Activated B cell treated with CpG ODN at 0.5 μM for 24 hours (primary cell): ENCODE data around the gene UGT1A5. TPM values are rescaled to one million over a fixed set of nuclear protein-coding genes. Genes with fewer than 3 reads are reported as not detected.
"Not testable (repeated sequence)": the region's sequence is repeated elsewhere in the genome, so short reads cannot be mapped to it uniquely, and the experiment has no call there.

Source experiments
- ATAC-seq: fragments of 200-7000 bp; cut with Tn5 transposase; one replicate; pipeline ENCODE4 v1.10.0; 2021; ENCODE audit warnings: low read depth, mild to moderate bottlenecking, moderate library complexity
- CTCF ChIA-PET: fragments of 350-600 bp; sonication (Branson Sonifier 250); formaldehyde crosslinking; loops from one replicate; lab custom pipeline; 2021; ENCODE audit warnings: antibody characterized with exemption; lab: Charles Lee
- POLR2A ChIA-PET: fragments of 350-600 bp; sonication (Branson Sonifier 250); formaldehyde crosslinking; loops from one replicate; lab custom pipeline; 2021; ENCODE audit warnings: antibody characterized with exemption; lab: Charles Lee
- DNase-seq: peaks from one replicate; pipeline ENCODE4 v3.0.0; 2022
- H3K27ac Mint-ChIP-seq: one replicate; pipeline ENCODE4 v1.8.0; 2020; ENCODE audit warnings: mixed read lengths
- H3K27me3 Mint-ChIP-seq: one replicate; pipeline ENCODE4 v1.8.0; 2021; ENCODE audit warnings: mixed read lengths
- H3K36me3 Mint-ChIP-seq: one replicate; pipeline ENCODE4 v1.8.0; 2021; ENCODE audit warnings: low read depth, mixed read lengths
- H3K4me1 Mint-ChIP-seq: one replicate; pipeline ENCODE4 v1.8.0; 2021; ENCODE audit warnings: mixed read lengths
- H3K4me3 Mint-ChIP-seq: one replicate; pipeline ENCODE4 v1.8.0; 2020; ENCODE audit warnings: mild to moderate bottlenecking, mixed read lengths
- H3K9me3 Mint-ChIP-seq: one replicate; pipeline ENCODE4 v1.8.0; 2020; ENCODE audit warnings: mixed read lengths
- CTCF ChIP-seq: fragments of 200-600 bp; IDR thresholded peaks from one replicate; pipeline ENCODE4 v1.8.0; 2022; ENCODE audit warnings: antibody characterized with exemption, mild to moderate bottlenecking
- intact Hi-C: fragments of 100-400 bp; cut with micrococcal nuclease; formaldehyde crosslinking; loops from one replicate; pipeline ENCODE4 v1.15.1; 2024
- total RNA-seq: library from RNA; stranded (reverse); gene quantifications from 2 replicates; pipeline ENCODE4 v1.2.3, GENCODE V29; 2022

UGT1A5 gene
- total RNA-seq, 1 donor from 2014 or later, result not detected

DNA sequence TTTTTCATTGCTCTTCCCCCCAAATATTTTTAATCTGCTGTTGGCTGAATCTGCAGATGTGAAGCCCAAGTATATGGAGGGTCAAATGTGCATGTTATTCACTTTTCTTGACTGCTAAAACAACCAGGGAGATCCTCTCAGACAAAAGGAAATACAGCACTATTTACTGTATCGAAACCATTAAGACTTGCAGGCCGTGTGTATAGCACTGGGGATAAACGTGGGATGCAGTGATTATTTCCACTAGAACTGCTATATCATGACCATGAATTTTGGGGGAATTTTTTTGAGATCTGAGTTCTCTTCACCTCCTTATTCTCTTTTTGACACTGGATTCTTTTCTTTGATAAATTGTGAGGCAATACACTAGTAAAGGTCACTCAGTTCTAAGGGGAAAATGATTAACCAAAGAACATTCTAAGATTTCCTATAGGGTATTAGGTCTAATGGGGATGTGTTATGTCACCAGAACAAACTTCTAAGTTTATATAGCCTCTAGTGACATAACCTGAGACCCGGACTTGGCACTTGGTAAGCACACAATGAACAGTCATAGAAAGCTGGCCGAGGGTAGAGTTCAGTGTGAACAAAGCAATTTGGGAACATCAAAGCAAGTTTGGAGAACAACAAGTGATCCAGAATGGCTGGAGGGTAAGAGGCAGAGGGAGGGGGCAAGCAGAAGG lies 32.5 kb downstream of the UGT1A5 start:
- peaks cover under 1% of the 10 kb centered on the region for H3K9me3 Mint-ChIP-seq
- intact Hi-C loops, result no loop called here
- DNase-seq (no peak), ATAC-seq (no peak)
- TF ChIP-seq CTCF, result no peak
- H3K36me3 Mint-ChIP-seq, result no peaks in the 10 kb centered on the region
- H3K4me1 Mint-ChIP-seq, result no peaks in the 10 kb centered on the region
- ChIA-PET CTCF (no interaction called here), POLR2A (no interaction called here)
- no peak overlapping the region for H3K4me3 Mint-ChIP-seq
- H3K27me3 Mint-ChIP-seq, result peaks cover 33% of the 10 kb centered on the region
- no peak overlapping the region for H3K27ac Mint-ChIP-seq

GRCh38 chr2:233745838-233746237 lies 33.1 kb downstream of the UGT1A5 start:
- CTCF ChIA-PET, POLR2A ChIA-PET, ATAC-seq, H3K4me3 Mint-ChIP-seq, H3K27ac Mint-ChIP-seq, DNase-seq, intact Hi-C loops, H3K4me1 Mint-ChIP-seq, H3K36me3 Mint-ChIP-seq, H3K9me3 Mint-ChIP-seq: not testable (repeated sequence)
- peaks cover 30% of the 10 kb centered on the region for H3K27me3 Mint-ChIP-seq

GRCh38 chr2:233746475-233747282 lies 34.0 kb downstream of the UGT1A5 start:
- Mint-ChIP-seq H3K36me3 (no peaks in the 10 kb centered on the region), H3K27me3 (peaks cover 23% of the 10 kb centered on the region), H3K27ac (no peak overlapping the region), H3K9me3 (peaks cover 4% of the 10 kb centered on the region), H3K4me1 (no peaks in the 10 kb centered on the region), H3K4me3 (no peak overlapping the region)
- POLR2A ChIA-PET, result no interaction called here
- intact Hi-C loops, result no loop called here
- no peak for TF ChIP-seq CTCF
- CTCF ChIA-PET, result no interaction called here
- DNase-seq (no peak), ATAC-seq (no peak)

- H3K9me3 Mint-ChIP-seq, result peaks cover 7% of the 10 kb centered on the region
- POLR2A ChIA-PET, result no interaction called here
- H3K4me3 Mint-ChIP-seq, result no peak overlapping the region
- TF ChIP-seq CTCF, result no peak
- H3K27ac Mint-ChIP-seq, result no peak overlapping the region
- no peaks in the 10 kb centered on the region for H3K4me1 Mint-ChIP-seq
- no peaks in the 10 kb centered on the region for H3K36me3 Mint-ChIP-seq
- CTCF ChIA-PET, result no interaction called here
- intact Hi-C loops, result no loop called here
- H3K27me3 Mint-ChIP-seq, result peaks cover 19% of the 10 kb centered on the region
- ATAC-seq (no peak), DNase-seq (no peak)
These were observed 34.5 kb downstream of the UGT1A5 start for GRCh38 chr2:233747283-233747544.

- H3K27me3 Mint-ChIP-seq, result peaks cover 26% of the 10 kb centered on the region
- H3K4me3 Mint-ChIP-seq, H3K36me3 Mint-ChIP-seq, DNase-seq, H3K9me3 Mint-ChIP-seq, CTCF ChIA-PET, H3K4me1 Mint-ChIP-seq, ATAC-seq, intact Hi-C loops, H3K27ac Mint-ChIP-seq, POLR2A ChIA-PET: not testable (repeated sequence)
These were observed 38.0 kb downstream of the UGT1A5 start for GRCh38 chr2:233750689-233751088.

DNA sequence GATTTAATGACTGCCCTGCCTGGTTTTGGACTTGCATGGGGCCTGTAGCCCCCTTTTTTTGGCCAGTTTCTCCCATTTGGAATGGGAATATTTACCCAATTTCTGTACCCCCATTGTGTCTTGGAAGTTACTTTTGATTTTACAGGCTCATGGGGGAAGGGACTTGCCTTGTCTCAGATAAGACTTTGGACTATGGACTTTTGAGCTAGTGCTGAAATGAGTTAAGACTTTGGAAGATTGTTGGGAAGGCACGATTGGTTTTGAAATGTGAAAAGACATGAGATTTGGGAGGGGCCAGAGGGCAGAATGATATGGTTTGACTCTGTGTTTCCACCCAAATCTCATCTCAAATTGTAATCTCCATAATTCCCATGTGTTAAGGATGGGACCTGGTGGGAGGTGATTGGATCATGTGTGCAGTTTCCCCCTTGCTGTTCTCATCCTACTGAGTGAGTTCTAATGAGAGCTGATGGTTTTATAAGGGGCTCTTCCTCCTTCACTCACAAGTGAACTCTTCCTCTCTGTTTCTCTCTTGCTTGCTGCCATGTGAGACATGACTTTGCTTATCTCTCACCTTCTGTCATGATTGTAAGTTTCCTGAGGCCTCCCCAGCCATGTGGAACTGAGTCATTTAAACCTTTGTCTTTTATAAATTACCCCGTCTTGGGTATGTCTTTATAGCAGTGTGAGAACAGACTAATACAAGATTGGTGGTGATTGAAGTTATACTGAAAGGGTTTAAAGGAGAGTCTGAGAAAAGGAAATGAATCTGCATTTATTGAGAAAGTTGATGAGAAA lies 38.7 kb downstream of the UGT1A5 start:
- not testable (repeated sequence) for H3K4me3 Mint-ChIP-seq

More for the DNA sequence above, 38.7 kb downstream of the UGT1A5 start:
- H3K27ac Mint-ChIP-seq, H3K4me1 Mint-ChIP-seq, H3K9me3 Mint-ChIP-seq, H3K36me3 Mint-ChIP-seq, DNase-seq, ATAC-seq, intact Hi-C loops, CTCF ChIA-PET: not testable (repeated sequence)
- H3K27me3 Mint-ChIP-seq, result peaks cover 27% of the 10 kb centered on the region
- POLR2A ChIA-PET, result interaction anchor here (0.5 kb wide), 1 partner anchor 293 kb away, joined by 5 read pairs; no protein-coding TSS in a partner anchor
